Neural progenitor cell (in vitro differentiated cells): ENCODE measurements around the gene RSAD2. TPM values are rescaled to one million over a fixed set of nuclear protein-coding genes. Genes with fewer than 3 reads are reported as not detected.

Source experiments
- DNase-seq: peaks from one replicate; pipeline ENCODE4 v3.0.0-alpha.2; 2016; ENCODE audit warnings: low spot score
- H2AFZ ChIP-seq: fragments of 200-600 bp; sonication (generic); replicated peaks from 2 replicates; pipeline ENCODE4 v1.6.1; 2016; ENCODE audit warnings: antibody characterized with exemption
- H3F3A ChIP-seq: fragments of 200-600 bp; sonication (generic); 2 replicates; pipeline ENCODE4 v1.6.1; 2016; ENCODE audit warnings: antibody characterized with exemption, low read depth
- H3K27ac ChIP-seq: fragments of 200-600 bp; sonication (generic); 2 replicates; pipeline ENCODE4 v1.5.1; 2016; ENCODE audit warnings: mild to moderate bottlenecking
- H3K27me3 ChIP-seq: fragments of 200-600 bp; sonication (generic); 2 replicates; pipeline ENCODE4 v1.6.1; 2016; ENCODE audit warnings: mild to moderate bottlenecking, moderate library complexity
- H3K36me3 ChIP-seq: fragments of 200-600 bp; sonication (generic); 2 replicates; pipeline ENCODE4 v1.5.1; 2016
- H3K4me1 ChIP-seq: fragments of 200-600 bp; sonication (generic); 2 replicates; pipeline ENCODE4 v1.6.1; 2016; ENCODE audit warnings: mixed run types
- H3K4me2 ChIP-seq: fragments of 200-600 bp; sonication (generic); 2 replicates; pipeline ENCODE4 v1.6.1; 2016
- H3K4me3 ChIP-seq: fragments of 200-600 bp; sonication (generic); 2 replicates; pipeline ENCODE4 v1.5.1; 2016
- H3K79me2 ChIP-seq: fragments of 200-600 bp; sonication (generic); 2 replicates; pipeline ENCODE4 v1.6.1; 2016; ENCODE audit warnings: low read depth
- H3K9ac ChIP-seq: fragments of 200-600 bp; sonication (generic); 2 replicates; pipeline ENCODE4 v1.6.1; 2016
- H3K9me3 ChIP-seq: fragments of 200-600 bp; sonication (generic); 2 replicates; pipeline ENCODE4 v1.5.1; 2016; ENCODE audit warnings: low read depth
- H4K20me1 ChIP-seq: fragments of 200-600 bp; sonication (generic); 2 replicates; pipeline ENCODE4 v1.6.1; 2016; ENCODE audit warnings: low read depth
- H3K27ac Mint-ChIP-seq: 3 replicates; pipeline ENCODE4 v1.8.0; 2021; ENCODE audit warnings: mixed read lengths
- H3K27me3 Mint-ChIP-seq: 2 replicates; pipeline ENCODE4 v1.8.0; 2022; ENCODE audit warnings: low read depth, mild to moderate bottlenecking, inconsistent platforms, moderate library complexity, mixed read lengths; ENCODE audit not compliant: insufficient read depth
- H3K36me3 Mint-ChIP-seq: 3 replicates; pipeline ENCODE4 v1.8.0; 2021; ENCODE audit warnings: mixed read lengths
- H3K4me1 Mint-ChIP-seq: 3 replicates; pipeline ENCODE4 v1.8.0; 2021; ENCODE audit warnings: mixed read lengths
- H3K4me3 Mint-ChIP-seq: 3 replicates; pipeline ENCODE4 v1.8.0; 2021; ENCODE audit warnings: mild to moderate bottlenecking, moderate library complexity, mixed read lengths
- H3K9me3 Mint-ChIP-seq: 3 replicates; pipeline ENCODE4 v1.8.0; 2020; ENCODE audit warnings: mixed read lengths
- CTCF ChIP-seq: fragments of 200-600 bp; sonication (generic); IDR thresholded peaks from 2 replicates; pipeline ENCODE4 v1.5.1; 2017; ENCODE audit warnings: antibody characterized with exemption, mild to moderate bottlenecking
- EZH2 ChIP-seq: fragments of 200-600 bp; sonication (generic); IDR thresholded peaks from 2 replicates; pipeline ENCODE4 v1.6.1; 2017; ENCODE audit warnings: antibody characterized with exemption, mild to moderate bottlenecking, moderate library complexity
- EZH2phosphoT487 ChIP-seq: fragments of 200-600 bp; sonication (generic); IDR thresholded peaks from 2 replicates; pipeline ENCODE4 v1.6.1; 2017; ENCODE audit warnings: antibody characterized with exemption
- total RNA-seq: library from RNA; depleted of rRNA; stranded (reverse); fragments of >200 nt; gene quantifications from 2 replicates; pipeline ENCODE4 v1.2.3, GENCODE V29; 2015; ENCODE audit warnings: low replicate concordance

Gene RSAD2
- total RNA-seq, 1 donor from 2014 or later = not detected

- H3K79me2 ChIP-seq = no peaks in the 10 kb centered on the region
- no peaks in the 10 kb centered on the region for H3K9me3 Mint-ChIP-seq
Measured at GRCh38 chr2:6908291-6908690, 30.7 kb downstream of the RSAD2 start.

GRCh38 chr2:6909431-6910385 is 32.1 kb downstream of the RSAD2 start:
- Mint-ChIP-seq H3K4me3 (no peak overlapping the region), H3K4me1 (no peaks in the 10 kb centered on the region), H3K27me3 (peaks cover 5% of the 10 kb centered on the region), H3K9me3 (no peaks in the 10 kb centered on the region), H3K36me3 (peaks cover 2% of the 10 kb centered on the region), H3K27ac (no peak overlapping the region)
- TF ChIP-seq CTCF (no peak), EZH2 (no peak), EZH2phosphoT487 (no peak)
- no peaks in the 10 kb centered on the region for H4K20me1 ChIP-seq
- H3F3A ChIP-seq = no peaks in the 10 kb centered on the region
- H3K4me1 ChIP-seq = no peaks in the 10 kb centered on the region
- H3K27ac ChIP-seq = no peak overlapping the region
- no peaks in the 10 kb centered on the region for H3K9me3 ChIP-seq
- no peaks in the 10 kb centered on the region for H3K79me2 ChIP-seq
- H3K27me3 ChIP-seq = peaks cover 12% of the 10 kb centered on the region
- H3K36me3 ChIP-seq = no peaks in the 10 kb centered on the region
- no peak overlapping the region for H3K4me2 ChIP-seq
- DNase-seq = no peak
- no peak overlapping the region for H3K9ac ChIP-seq
- H3K4me3 ChIP-seq = no peak overlapping the region
- H2AFZ ChIP-seq = no peak overlapping the region

More at GRCh38 chr2:6908291-6908690, 30.7 kb downstream of the RSAD2 start:
- Histone ChIP-seq H3K4me1 (no peaks in the 10 kb centered on the region), H3F3A (no peaks in the 10 kb centered on the region), H3K4me3 (no peak overlapping the region), H3K4me2 (no peak overlapping the region), H3K9me3 (no peaks in the 10 kb centered on the region), H3K27ac (no peak overlapping the region), H3K36me3 (no peaks in the 10 kb centered on the region), H3K27me3 (peaks cover 4% of the 10 kb centered on the region), H3K9ac (no peak overlapping the region), H4K20me1 (no peaks in the 10 kb centered on the region), H2AFZ (no peak overlapping the region)
- no peak for DNase-seq
- peaks cover 3% of the 10 kb centered on the region for H3K27me3 Mint-ChIP-seq
- H3K27ac Mint-ChIP-seq = no peak overlapping the region
- H3K4me3 Mint-ChIP-seq = no peak overlapping the region
- H3K4me1 Mint-ChIP-seq = no peaks in the 10 kb centered on the region
- peaks cover 2% of the 10 kb centered on the region for H3K36me3 Mint-ChIP-seq
- TF ChIP-seq CTCF (no peak), EZH2phosphoT487 (no peak), EZH2 (no peak)

- Mint-ChIP-seq H3K9me3 (no peaks in the 10 kb centered on the region), H3K27ac (no peak overlapping the region), H3K4me3 (no peak overlapping the region)
Measured at GRCh38 chr2:6911721-6912120, 34.1 kb downstream of the RSAD2 start.

More at GRCh38 chr2:6911721-6912120, 34.1 kb downstream of the RSAD2 start:
- Mint-ChIP-seq H3K36me3 (peaks cover 4% of the 10 kb centered on the region), H3K4me1 (no peaks in the 10 kb centered on the region), H3K27me3 (peaks cover 8% of the 10 kb centered on the region)
- no peak overlapping the region for H3K4me2 ChIP-seq
- H3K4me3 ChIP-seq = no peak overlapping the region
- no peak for DNase-seq
- no peaks in the 10 kb centered on the region for H3K4me1 ChIP-seq
- no peaks in the 10 kb centered on the region for H3K36me3 ChIP-seq
- no peaks in the 10 kb centered on the region for H4K20me1 ChIP-seq
- peaks cover 32% of the 10 kb centered on the region for H3K27me3 ChIP-seq
- H3K27ac ChIP-seq = no peak overlapping the region
- no peak overlapping the region for H3K9ac ChIP-seq
- H2AFZ ChIP-seq = no peak overlapping the region
- TF ChIP-seq EZH2 (no peak), EZH2phosphoT487 (no peak), CTCF (no peak)
- H3K79me2 ChIP-seq = no peaks in the 10 kb centered on the region
- H3F3A ChIP-seq = no peaks in the 10 kb centered on the region
- H3K9me3 ChIP-seq = no peaks in the 10 kb centered on the region
